Trophoblast cell (in vitro differentiated cells and primary cell): ENCODE results near the gene RHNO1.

Source experiments
- DNase-seq, 2 donors: peaks; one replicate each; pipeline ENCODE4 v3.0.0-alpha.2; 2016
- H2AFZ ChIP-seq: 2 replicates; pipeline ENCODE4 v1.6.1; 2013; ENCODE audit warnings: low read length, moderate library complexity, mild to moderate bottlenecking; ENCODE audit not compliant: insufficient read depth, poor library complexity
- H2AK5ac ChIP-seq: 2 replicates; pipeline ENCODE4 v1.6.1; 2013; ENCODE audit warnings: mild to moderate bottlenecking, low read length
- H2BK120ac ChIP-seq: 2 replicates; pipeline ENCODE4 v1.6.1; 2013; ENCODE audit warnings: low read length, mild to moderate bottlenecking, moderate library complexity; ENCODE audit not compliant: insufficient read depth, poor library complexity
- H2BK12ac ChIP-seq: 2 replicates; pipeline ENCODE4 v1.6.1; 2013; ENCODE audit warnings: mild to moderate bottlenecking, low read length, moderate library complexity
- H2BK5ac ChIP-seq: 2 replicates; pipeline ENCODE4 v1.6.1; 2013; ENCODE audit warnings: low read length, low read depth, moderate library complexity, mild to moderate bottlenecking; ENCODE audit not compliant: poor library complexity
- H3K14ac ChIP-seq: 2 replicates; pipeline ENCODE4 v1.6.1; 2013; ENCODE audit warnings: mild to moderate bottlenecking, low read length
- H3K18ac ChIP-seq: 2 replicates; pipeline ENCODE4 v1.6.1; 2013; ENCODE audit warnings: mild to moderate bottlenecking, low read length
- H3K23ac ChIP-seq: 2 replicates; pipeline ENCODE4 v1.6.1; 2013; ENCODE audit warnings: low read length
- H3K27ac ChIP-seq: 2 replicates; pipeline ENCODE4 v1.5.1; 2013; ENCODE audit warnings: low read depth, mild to moderate bottlenecking, inconsistent platforms, low read length, moderate library complexity
- H3K27me3 ChIP-seq: 2 replicates; pipeline ENCODE4 v1.6.1; 2013; ENCODE audit warnings: inconsistent platforms, mild to moderate bottlenecking, low read length, moderate library complexity; ENCODE audit not compliant: insufficient read depth
- H3K36me3 ChIP-seq, 2 experiments: 1 replicate in 1 of 2; 2 replicates in 1 of 2; pipeline ENCODE4 v1.6.1; 2013; ENCODE audit warnings: low read length in 2 of 2, mild to moderate bottlenecking in 2 of 2, moderate library complexity in 1 of 2; ENCODE audit not compliant: insufficient read depth in 2 of 2, control insufficient read depth in 1 of 2
- H3K4ac ChIP-seq: 2 replicates; pipeline ENCODE4 v1.6.1; 2013; ENCODE audit warnings: low read depth, mild to moderate bottlenecking, low read length, moderate library complexity
- H3K4me1 ChIP-seq, 2 experiments: 1 replicate in 1 of 2; 2 replicates in 1 of 2; pipeline ENCODE4 v1.6.1; 2013; ENCODE audit warnings: low read length in 2 of 2, mild to moderate bottlenecking in 2 of 2, moderate library complexity in 1 of 2; ENCODE audit not compliant: insufficient read depth in 2 of 2, control insufficient read depth in 1 of 2
- H3K4me2 ChIP-seq: 2 replicates; pipeline ENCODE4 v1.6.1; 2013; ENCODE audit warnings: inconsistent platforms, mild to moderate bottlenecking, low read length, moderate library complexity
- H3K4me3 ChIP-seq: 2 replicates; pipeline ENCODE4 v1.5.1; 2013; ENCODE audit warnings: mild to moderate bottlenecking, low read depth, low read length, inconsistent platforms
- H3K79me1 ChIP-seq: one replicate; pipeline ENCODE4 v1.6.1; 2013; ENCODE audit warnings: low read length
- H3K79me2 ChIP-seq: 2 replicates; pipeline ENCODE4 v1.6.1; 2013; ENCODE audit warnings: low read length, mild to moderate bottlenecking; ENCODE audit not compliant: control insufficient read depth, insufficient read depth, poor library complexity
- H3K9ac ChIP-seq: 2 replicates; pipeline ENCODE4 v1.6.1; 2013; ENCODE audit warnings: mild to moderate bottlenecking, low read length
- H3K9me3 ChIP-seq: 2 replicates; pipeline ENCODE4 v1.6.1; 2013; ENCODE audit warnings: low read depth, mild to moderate bottlenecking, control low read depth, inconsistent platforms, low read length; ENCODE audit not compliant: insufficient read depth
- H4K12ac ChIP-seq: 2 replicates; pipeline ENCODE4 v1.6.1; 2013; ENCODE audit warnings: low read depth, mild to moderate bottlenecking, low read length, moderate library complexity
- H4K8ac ChIP-seq: 2 replicates; pipeline ENCODE4 v1.6.1; 2013; ENCODE audit warnings: low read depth, mild to moderate bottlenecking, low read length, moderate library complexity
- H4K91ac ChIP-seq: one replicate; pipeline ENCODE4 v1.6.1; 2013; ENCODE audit warnings: low read depth, mild to moderate bottlenecking, low read length, moderate library complexity
- whole genome bisulfite sequencing: extraction: QIAGEN DNeasy Blood & Tissue Kit; methylation state at CpG from one replicate; pipeline ENCODE4 v1.1.7; 2013; ENCODE audit warnings: missing lambda C conversion rate; ENCODE audit not compliant: insufficient read length, insufficient coverage; ENCODE audit errors: extremely low coverage; 5-methylcytosine and 5-hydroxymethylcytosine counted together

The RHNO1 gene

DNA sequence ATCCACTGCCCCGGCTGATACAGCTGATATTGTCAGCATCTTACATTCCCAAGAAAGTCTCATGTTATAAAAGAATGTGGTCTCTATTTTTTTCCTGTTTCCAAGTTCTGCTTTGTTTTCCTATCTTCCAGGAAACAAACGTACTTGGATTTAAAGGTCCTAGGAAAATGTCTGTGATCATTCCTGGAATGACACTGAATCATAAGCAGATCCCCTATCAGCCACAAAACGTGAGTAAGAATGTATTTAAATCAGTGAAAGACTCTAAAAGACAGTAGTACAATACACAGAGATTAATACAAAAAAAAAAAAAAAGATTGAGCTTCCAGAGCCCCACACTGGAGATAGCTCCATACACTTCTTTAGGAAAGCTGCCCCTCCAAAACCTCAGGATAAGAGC, 60.5 kb downstream of the RHNO1 start:
- no CpG with 5 or more reads among the region's 3 CpGs for WGBS
- Histone ChIP-seq H3K9me3 (no peaks in the 10 kb centered on the region), H3K4me2 (no peak overlapping the region), H3K9ac (no peak overlapping the region), H3K27me3 (no peaks in the 10 kb centered on the region), H2AK5ac (no peak overlapping the region), H4K12ac (no peak overlapping the region), H3K4me1 (peaks cover 0 to 3% of the 10 kb centered on the region in 2 experiments), H2BK12ac (no peak overlapping the region), H2BK5ac (no peak overlapping the region), H3K36me3 (peaks cover 29 to 30% of the 10 kb centered on the region in 2 experiments), H3K27ac (no peak overlapping the region), H3K79me2 (no peaks in the 10 kb centered on the region), H3K23ac (no peak overlapping the region), H4K8ac (no peak overlapping the region), H3K14ac (no peak overlapping the region), H3K79me1 (no peaks in the 10 kb centered on the region), H2AFZ (no peak overlapping the region), H3K4ac (no peak overlapping the region), H3K18ac (no peak overlapping the region), H3K4me3 (no peak overlapping the region), H4K91ac (no peak overlapping the region), H2BK120ac (no peak overlapping the region)
- DNase-seq: no peak
